Esophagus muscularis mucosa (tissue), 4 donors: ENCODE measurements around the gene ZBTB7C. TPM values are rescaled to one million over a fixed set of nuclear protein-coding genes. Genes with fewer than 3 reads are reported as not detected.

Experiments used
- DNase-seq: peaks from one replicate; pipeline ENCODE4 v3.0.0-alpha.2; 2017; ENCODE audit errors: extremely low spot score
- H3K27ac ChIP-seq, 4 donors: fragments of 200-600 bp; sonication (generic); replicated peaks in 1 of 4; 1 replicate in 3 of 4; 2 replicates in 1 of 4; pipeline ENCODE4 v1.5.1; 2016 to 2019; ENCODE audit warnings: mild to moderate bottlenecking in 1 of 4
- H3K27me3 ChIP-seq, 4 donors: fragments of 200-600 bp; sonication (generic); one replicate each; pipeline versions ENCODE4 v1.5.1 to v1.6.0; 2016 to 2019
- H3K36me3 ChIP-seq, 4 donors: fragments of 200-600 bp; sonication (generic); one replicate each; pipeline ENCODE4 v1.5.1; 2016 to 2019
- H3K4me1 ChIP-seq, 4 donors: fragments of 200-600 bp; sonication (generic); one replicate each; pipeline ENCODE4 v1.5.1; 2016 to 2019
- H3K4me3 ChIP-seq, 4 donors: fragments of 200-600 bp; sonication (generic); 1 replicate in 2 of 4; 2 replicates in 2 of 4; pipeline ENCODE4 v1.5.1; 2016 to 2019; ENCODE audit warnings: mild to moderate bottlenecking in 4 of 4, moderate library complexity in 1 of 4
- H3K9me3 ChIP-seq, 4 donors: fragments of 200-600 bp; sonication (generic); 1 replicate in 3 of 4; 2 replicates in 1 of 4; pipeline ENCODE4 v1.5.1; 2016 to 2019
- EP300 ChIP-seq: sonication (generic); formaldehyde crosslinking; IDR thresholded peaks from one replicate; pipeline ENCODE4 v1.6.1; 2017; ENCODE audit warnings: antibody characterized with exemption
- POLR2A ChIP-seq: fragments of 450-650 bp; IDR thresholded peaks from one replicate; pipeline ENCODE4 v1.6.1; 2017; ENCODE audit warnings: antibody characterized with exemption, moderate library complexity, mild to moderate bottlenecking, low read depth
- POLR2AphosphoS5 ChIP-seq, 2 donors: sonication (generic); formaldehyde crosslinking; IDR thresholded peaks; one replicate each; pipeline ENCODE4 v1.6.1; 2017; ENCODE audit warnings: antibody characterized with exemption in 2 of 2
- WGBS: methylation state at CpG from one replicate; pipeline ENCODE4 v1.1.5; 2018; 5-methylcytosine and 5-hydroxymethylcytosine counted together
- intact Hi-C: fragments of 100-400 bp; cut with DNase I; formaldehyde crosslinking; loops from one replicate; pipeline ENCODE4 v1.15.1; 2023
- total RNA-seq, 4 donors: library from RNA; depleted of rRNA; stranded (reverse); fragments of >200 nt; gene quantifications; one replicate each; pipeline versions ENCODE4 v1.1.0 to v1.2.1, GENCODE V29; 2016
- TF ChIP-seq, protein P1 (sequence below), 3 experiments: fragments of 200-600 bp in 2 of 3; fragments of 450-650 bp in 1 of 3; sonication (generic) in 2 of 3; IDR thresholded peaks; one replicate each; pipeline ENCODE4 v1.5.1; 2017 to 2019; ENCODE audit warnings: antibody characterized with exemption in 3 of 3, mild to moderate bottlenecking in 2 of 3, moderate library complexity in 1 of 3

The ZBTB7C gene
- 10 to 100 TPM in 2 of 4 donors, 1 to 10 TPM in 2; 6.3 to 13.2 (median 9.1) TPM for total RNA-seq

DNA sequence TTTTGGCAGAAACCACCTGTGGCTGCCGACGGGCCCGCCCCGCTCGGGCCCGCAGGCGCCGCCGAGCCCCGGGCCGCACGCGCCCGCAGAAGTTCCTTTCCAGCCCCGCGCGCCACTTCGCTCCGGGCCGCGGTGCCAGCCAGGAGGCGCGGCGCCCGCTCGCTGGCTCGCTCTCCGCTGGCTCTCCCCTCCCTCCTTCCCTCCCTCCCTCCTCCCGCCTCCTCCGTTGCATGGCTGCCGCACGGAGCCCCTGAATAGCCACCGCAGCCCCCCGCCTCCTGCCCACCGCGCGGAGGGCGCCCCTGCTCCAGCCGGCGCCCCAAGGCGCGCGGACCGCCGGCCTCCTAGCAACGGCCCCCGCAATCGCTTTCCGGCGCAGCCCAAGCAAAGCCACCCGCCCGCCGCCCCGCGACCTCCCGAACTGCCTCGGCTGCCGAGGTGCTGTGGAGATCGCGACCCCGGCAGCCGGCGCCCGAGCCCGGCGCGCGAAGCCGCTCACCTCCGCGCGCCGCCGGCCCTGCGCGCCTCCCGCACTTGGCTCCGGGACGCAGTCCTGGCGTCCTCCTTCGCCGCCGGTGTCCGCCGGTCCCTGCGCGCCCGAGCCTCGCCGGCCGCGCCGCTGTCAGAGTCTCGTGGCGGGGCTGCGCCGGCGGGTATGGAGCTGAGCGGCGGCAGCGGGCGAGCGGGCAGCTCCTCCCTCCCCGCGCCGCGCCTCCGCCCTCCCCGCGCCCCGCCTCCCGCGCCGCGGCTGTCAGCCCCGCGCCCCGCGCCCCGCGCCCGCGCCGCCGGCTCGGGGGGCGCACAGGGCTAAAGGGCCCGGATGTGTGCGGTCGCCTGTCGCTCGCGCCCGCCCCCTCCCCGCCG lies at the start of gene ZBTB7C:
Gene ZBTB7C (minus strand): TSS at position 657 of the 864 bp plus-strand sequence.
- no peaks in the 10 kb centered on the region for H3K36me3 ChIP-seq
- peak within 1 kb of the TSS; percentile 81 to 92 (median 86) for H3K27ac ChIP-seq
- under 1% methylated on average over 41 of the region's 136 CpGs for WGBS
- peaks cover 0 to 45% (median 0%) of the 10 kb centered on the region in 4 donors for H3K27me3 ChIP-seq
- no peak for DNase-seq
- no peaks in the 10 kb centered on the region for H3K9me3 ChIP-seq
- intact Hi-C loops = no loop called here
- peaks cover 16 to 48% (median 28%) of the 10 kb centered on the region in 4 donors for H3K4me1 ChIP-seq
- no peak for TF ChIP-seq POLR2AphosphoS5 (IDR thresholded peaks at IDR 0.05)
- no peak for TF ChIP-seq EP300
- TF ChIP-seq POLR2A = no peak
- TF ChIP-seq, protein P1, sequence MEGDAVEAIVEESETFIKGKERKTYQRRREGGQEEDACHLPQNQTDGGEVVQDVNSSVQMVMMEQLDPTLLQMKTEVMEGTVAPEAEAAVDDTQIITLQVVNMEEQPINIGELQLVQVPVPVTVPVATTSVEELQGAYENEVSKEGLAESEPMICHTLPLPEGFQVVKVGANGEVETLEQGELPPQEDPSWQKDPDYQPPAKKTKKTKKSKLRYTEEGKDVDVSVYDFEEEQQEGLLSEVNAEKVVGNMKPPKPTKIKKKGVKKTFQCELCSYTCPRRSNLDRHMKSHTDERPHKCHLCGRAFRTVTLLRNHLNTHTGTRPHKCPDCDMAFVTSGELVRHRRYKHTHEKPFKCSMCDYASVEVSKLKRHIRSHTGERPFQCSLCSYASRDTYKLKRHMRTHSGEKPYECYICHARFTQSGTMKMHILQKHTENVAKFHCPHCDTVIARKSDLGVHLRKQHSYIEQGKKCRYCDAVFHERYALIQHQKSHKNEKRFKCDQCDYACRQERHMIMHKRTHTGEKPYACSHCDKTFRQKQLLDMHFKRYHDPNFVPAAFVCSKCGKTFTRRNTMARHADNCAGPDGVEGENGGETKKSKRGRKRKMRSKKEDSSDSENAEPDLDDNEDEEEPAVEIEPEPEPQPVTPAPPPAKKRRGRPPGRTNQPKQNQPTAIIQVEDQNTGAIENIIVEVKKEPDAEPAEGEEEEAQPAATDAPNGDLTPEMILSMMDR (IDR thresholded peaks at IDR 0.05) = no peak
- H3K4me3 ChIP-seq = peak within 1 kb of the TSS; percentile 81 to 87 (median 86)

DNA sequence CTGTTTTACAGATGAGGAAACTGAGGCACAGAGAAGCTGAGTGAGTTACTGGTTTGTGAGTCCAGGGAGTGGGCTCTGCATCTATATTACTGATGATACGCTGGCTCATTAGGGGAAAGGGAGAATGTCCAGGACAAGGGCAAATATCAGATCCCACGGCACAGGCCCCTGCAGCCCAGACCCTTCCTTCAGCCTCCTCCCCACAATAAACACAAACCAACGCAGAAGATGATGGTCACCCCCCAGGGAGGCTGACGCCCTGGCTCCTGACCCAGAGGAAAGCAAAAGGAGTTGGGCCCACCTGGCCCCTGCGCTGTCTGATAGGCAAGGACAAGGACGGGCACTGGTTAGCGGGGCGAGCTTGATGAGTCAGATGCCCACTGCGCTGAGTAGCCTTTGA lies 47.7 kb upstream of the ZBTB7C start:
- peaks cover 0 to 8% (median 3%) of the 10 kb centered on the region in 4 donors for H3K4me1 ChIP-seq
- no peak for DNase-seq
- TF ChIP-seq POLR2A (no peak), POLR2AphosphoS5 (IDR thresholded peaks at IDR 0.05) (no peak), EP300 (no peak)
- TF ChIP-seq, protein P1 (IDR thresholded peaks at IDR 0.05) = no peak
- H3K27me3 ChIP-seq = no peaks in the 10 kb centered on the region
- H3K27ac ChIP-seq = no peak overlapping the region
- H3K4me3 ChIP-seq = no peak overlapping the region
- H3K9me3 ChIP-seq = no peaks in the 10 kb centered on the region
- intact Hi-C loops = no loop called here
- WGBS = 96% methylated on average over 9 of the region's 9 CpGs
- no peaks in the 10 kb centered on the region for H3K36me3 ChIP-seq

DNA sequence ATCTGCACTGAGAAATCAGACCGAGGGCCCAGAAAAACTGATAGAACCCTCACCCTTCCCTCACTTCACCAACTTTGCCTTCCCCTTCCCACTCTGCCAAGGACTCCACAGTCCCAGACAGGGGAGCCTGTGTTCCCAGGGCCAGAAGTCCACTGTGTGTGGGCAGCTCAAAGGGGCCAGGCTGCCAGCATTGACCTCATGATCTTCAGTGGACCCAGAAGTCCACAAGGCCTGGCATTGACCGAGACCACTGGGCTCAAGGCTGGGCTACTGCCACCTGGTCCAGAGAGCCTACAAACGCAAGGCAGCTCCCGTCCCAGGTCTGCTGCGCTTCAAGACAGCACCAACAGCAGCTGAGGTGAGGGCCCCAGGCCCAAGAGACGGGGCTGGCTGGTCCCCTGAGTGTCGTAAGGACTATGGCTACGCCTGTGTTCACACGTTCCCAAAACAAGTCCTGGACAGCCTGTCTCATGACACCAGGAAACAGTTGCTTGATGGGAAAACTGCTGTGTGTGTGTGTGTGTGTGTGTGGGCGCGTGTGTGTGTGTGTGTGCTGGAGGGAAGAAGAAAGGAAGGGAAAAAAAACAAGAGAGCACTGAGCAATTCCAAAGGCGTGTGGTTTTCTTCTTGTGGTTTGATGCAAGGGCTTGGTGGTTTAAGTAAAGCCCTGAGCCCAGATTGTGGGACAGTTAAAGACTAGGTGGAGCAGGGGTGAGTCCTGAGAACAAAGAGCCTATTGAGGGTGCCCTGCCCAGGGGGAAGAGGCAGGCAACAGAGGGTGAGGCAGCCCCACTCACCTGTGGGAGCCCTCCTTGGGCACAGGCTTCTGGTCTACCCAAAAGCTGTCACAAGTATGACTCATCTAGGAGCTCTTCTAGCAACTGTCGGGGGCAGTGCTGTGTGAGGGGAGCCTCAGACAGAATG lies 46.6 kb upstream of the ZBTB7C start:
- intact Hi-C loops = no loop called here
- Histone ChIP-seq H3K9me3 (no peaks in the 10 kb centered on the region), H3K27me3 (no peaks in the 10 kb centered on the region), H3K36me3 (no peaks in the 10 kb centered on the region), H3K27ac (no peak overlapping the region), H3K4me1 (peaks cover 0 to 8% (median 3%) of the 10 kb centered on the region in 4 donors), H3K4me3 (no peak overlapping the region)
- TF ChIP-seq POLR2A (no peak), EP300 (no peak), POLR2AphosphoS5 (IDR thresholded peaks at IDR 0.05) (no peak)
- TF ChIP-seq, protein P1 (IDR thresholded peaks at IDR 0.05) = no peak
- no peak for DNase-seq
- WGBS = 60% methylated on average over 7 of the region's 13 CpGs

DNA sequence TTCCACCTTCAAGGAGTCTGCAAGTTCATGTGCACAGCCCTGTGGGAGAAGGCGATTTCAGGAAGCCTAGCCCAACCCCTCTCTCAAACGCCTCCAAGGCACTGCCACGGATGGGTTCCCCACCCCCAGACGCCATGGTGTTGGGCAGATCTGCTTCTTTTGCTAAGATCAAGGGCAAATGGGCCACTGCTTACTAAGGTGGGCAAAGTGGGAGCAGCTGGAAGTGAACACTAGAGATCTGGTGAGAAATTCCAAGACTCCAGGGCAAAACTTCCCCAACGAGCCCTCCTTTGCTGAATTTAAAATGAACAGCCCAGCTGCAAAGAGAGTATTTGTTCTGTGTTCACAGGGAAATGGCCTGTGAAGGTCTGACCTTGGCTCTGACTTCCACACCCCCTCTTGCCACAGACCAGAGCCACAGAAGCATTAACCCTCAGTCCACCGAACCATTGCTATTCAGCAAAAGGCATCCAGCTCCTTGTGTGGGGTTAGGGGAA lies 45.1 kb upstream of the ZBTB7C start:
- Histone ChIP-seq H3K4me3 (no peak overlapping the region), H3K9me3 (no peaks in the 10 kb centered on the region), H3K27ac (no peak overlapping the region), H3K4me1 (peaks cover 0 to 8% (median 3%) of the 10 kb centered on the region in 4 donors), H3K27me3 (no peaks in the 10 kb centered on the region), H3K36me3 (no peaks in the 10 kb centered on the region)
- 67% methylated on average over 6 of the region's 6 CpGs for WGBS
- no peak for DNase-seq
- TF ChIP-seq EP300 (no peak), POLR2AphosphoS5 (IDR thresholded peaks at IDR 0.05) (no peak), POLR2A (no peak)
- TF ChIP-seq, protein P1 (IDR thresholded peaks at IDR 0.05) = no peak
- intact Hi-C loops = no loop called here
